H1 (cell line): Measurements from ENCODE around the gene PPP1R1A. TPM values are rescaled to one million over a fixed set of nuclear protein-coding genes. Genes with fewer than 3 reads are reported as not detected.
A peak's percentile ranks its signal among the peaks of the same experiment; 100 is the strongest.

Experiments used
- CTCF ChIA-PET: fragments of 300-600 bp; sonication (Branson Sonifier 250); formaldehyde crosslinking; loops from one replicate; lab custom pipeline; 2021; ENCODE audit not compliant: partially characterized antibody; lab: Charles Lee
- POLR2A ChIA-PET: fragments of 300-600 bp; sonication (Branson Sonifier 250); formaldehyde crosslinking; loops from one replicate; lab custom pipeline; 2021; ENCODE audit warnings: inconsistent platforms; ENCODE audit not compliant: partially characterized antibody; lab: Charles Lee
- DNase-seq, 2 experiments: peaks; one replicate each; pipeline versions ENCODE4 v3.0.0 to v3.0.0-alpha.2; 2010 to 2022; ENCODE audit warnings: low spot score in 2 of 2, low read depth in 1 of 2, mixed read lengths in 1 of 2
- FAIRE-seq: peaks from 2 replicates; lab custom pipeline; 2011; peaks lifted over from hg19 to GRCh38; lab: Jason Lieb, UNC
- H2AFZ ChIP-seq: 2 replicates; pipeline ENCODE4 v1.8.1; 2012; ENCODE audit warnings: low read length, inconsistent platforms
- H2AK5ac ChIP-seq: 2 replicates; pipeline ENCODE4 v1.6.1; 2013; ENCODE audit warnings: low read depth, low read length
- H2BK120ac ChIP-seq: replicated peaks from 2 replicates; pipeline ENCODE3; 2013; ENCODE audit warnings: low read depth, low read length, inconsistent platforms
- H2BK12ac ChIP-seq: 2 replicates; pipeline ENCODE4 v1.6.1; 2013; ENCODE audit warnings: low read depth, low read length
- H2BK15ac ChIP-seq: 2 replicates; pipeline ENCODE4 v1.6.1; 2013; ENCODE audit warnings: low read length
- H2BK20ac ChIP-seq: 2 replicates; pipeline ENCODE4 v1.6.1; 2013; ENCODE audit warnings: low read length
- H2BK5ac ChIP-seq: 2 replicates; pipeline ENCODE4 v1.6.1; 2013; ENCODE audit warnings: low read depth, low read length
- H3K14ac ChIP-seq: 2 replicates; pipeline ENCODE4 v1.6.1; 2013; ENCODE audit warnings: inconsistent platforms; ENCODE audit not compliant: insufficient read length
- H3K18ac ChIP-seq: 2 replicates; pipeline ENCODE4 v1.6.1; 2013; ENCODE audit warnings: low read length; ENCODE audit errors: extremely low read depth
- H3K23ac ChIP-seq: 2 replicates; pipeline ENCODE4 v1.6.1; 2013; ENCODE audit warnings: inconsistent platforms; ENCODE audit not compliant: insufficient read length
- H3K23me2 ChIP-seq: 2 replicates; pipeline ENCODE4 v1.6.1; 2013; ENCODE audit warnings: low read depth, low read length
- H3K27ac ChIP-seq: 2 replicates; pipeline ENCODE4 v1.6.1; 2011; ENCODE audit warnings: low read depth, low read length, inconsistent platforms
- H3K27me3 ChIP-seq, 4 experiments: replicated peaks in 1 of 4; 1 replicate in 1 of 4; 2 replicates in 3 of 4; pipeline versions ENCODE4 v1.6.1 to v1.8.1; 2011 to 2013; ENCODE audit warnings: low read length in 3 of 4, mild to moderate bottlenecking in 3 of 4, inconsistent platforms in 2 of 4, mixed read lengths in 2 of 4, moderate library complexity in 1 of 4; ENCODE audit not compliant: control insufficient read depth in 3 of 4, insufficient read depth in 3 of 4; ENCODE audit errors: extremely low read depth in 1 of 4
- H3K36me3 ChIP-seq, 4 experiments: 2 replicates each; pipeline versions ENCODE4 v1.6.1 to v1.8.1; 2011 to 2013; ENCODE audit warnings: mild to moderate bottlenecking in 4 of 4, low read length in 3 of 4, moderate library complexity in 2 of 4, control low read depth in 1 of 4, inconsistent platforms in 1 of 4; ENCODE audit not compliant: insufficient read depth in 4 of 4, control insufficient read depth in 2 of 4
- H3K4ac ChIP-seq: replicated peaks from 2 replicates; pipeline ENCODE3; 2013; ENCODE audit warnings: low read length, low read depth, mixed read lengths, inconsistent platforms; ENCODE audit not compliant: insufficient read length
- H3K4me1 ChIP-seq, 4 experiments: replicated peaks in 1 of 4; 1 replicate in 1 of 4; 2 replicates in 3 of 4; pipeline versions ENCODE4 v1.6.1 to v1.8.1; 2011 to 2013; ENCODE audit warnings: low read length in 3 of 4, inconsistent platforms in 2 of 4, mixed read lengths in 1 of 4; ENCODE audit not compliant: insufficient read depth in 4 of 4, control insufficient read depth in 3 of 4
- H3K4me2 ChIP-seq, 2 experiments: 2 replicates each; pipeline versions ENCODE4 v1.6.1 to v1.8.1; 2011 to 2013; ENCODE audit warnings: low read depth in 2 of 2, low read length in 2 of 2, control low read depth in 1 of 2, inconsistent platforms in 1 of 2, mild to moderate bottlenecking in 1 of 2; ENCODE audit not compliant: insufficient read depth in 1 of 2
- H3K4me3 ChIP-seq, 4 experiments: fragments of 200-600, 300-600 bp in 1 of 4; sonication (generic), shearing (Covaris generic), sonication (Bioruptor Twin) in 1 of 4; 2 replicates each; pipeline versions ENCODE4 v1.5.1 to v1.8.1; 2011 to 2016; ENCODE audit warnings: low read length in 4 of 4, low read depth in 3 of 4, control low read depth in 2 of 4, inconsistent platforms in 2 of 4, mild to moderate bottlenecking in 2 of 4, mixed read lengths in 1 of 4, moderate library complexity in 1 of 4; ENCODE audit not compliant: insufficient read depth in 2 of 4; ENCODE audit errors: extremely low read depth in 1 of 4
- H3K56ac ChIP-seq: replicated peaks from 2 replicates; pipeline ENCODE3; 2013; ENCODE audit warnings: low read depth, mild to moderate bottlenecking, mixed read lengths, low read length, inconsistent platforms; ENCODE audit not compliant: insufficient read length
- H3K79me1 ChIP-seq: 2 replicates; pipeline ENCODE4 v1.6.1; 2013; ENCODE audit warnings: low read depth, low read length, control low read depth
- H3K79me2 ChIP-seq, 2 experiments: 2 replicates each; pipeline versions ENCODE4 v1.6.1 to v1.8.1; 2012 to 2013; ENCODE audit warnings: low read length in 2 of 2, mild to moderate bottlenecking in 2 of 2, inconsistent platforms in 1 of 2; ENCODE audit not compliant: insufficient read depth in 2 of 2, control insufficient read depth in 1 of 2
- H3K9ac ChIP-seq, 4 experiments: replicated peaks in 1 of 4; 1 replicate in 1 of 4; 2 replicates in 3 of 4; pipeline versions ENCODE4 v1.6.1 to v1.8.1; 2011 to 2013; ENCODE audit warnings: low read depth in 3 of 4, low read length in 3 of 4, control low read depth in 2 of 4, mild to moderate bottlenecking in 2 of 4, moderate library complexity in 2 of 4, inconsistent platforms in 1 of 4; ENCODE audit errors: extremely low read depth in 1 of 4
- H3K9me3 ChIP-seq, 2 experiments: 2 replicates each; pipeline versions ENCODE4 v1.6.1 to v1.8.1; 2012 to 2013; ENCODE audit warnings: mild to moderate bottlenecking in 2 of 2, moderate library complexity in 2 of 2, control low read depth in 1 of 2, inconsistent platforms in 1 of 2, low read depth in 1 of 2, low read length in 1 of 2, mixed read lengths in 1 of 2; ENCODE audit not compliant: insufficient read depth in 2 of 2
- H4K20me1 ChIP-seq, 2 experiments: replicated peaks in 1 of 2; 2 replicates each; pipeline versions ENCODE3 to v1.8.1; 2011 to 2013; ENCODE audit warnings: inconsistent platforms in 2 of 2, low read length in 2 of 2, mild to moderate bottlenecking in 1 of 2; ENCODE audit not compliant: insufficient read depth in 2 of 2, control insufficient read depth in 1 of 2
- H4K5ac ChIP-seq: 2 replicates; pipeline ENCODE4 v1.6.1; 2013; ENCODE audit warnings: low read length, low read depth, mixed read lengths, inconsistent platforms; ENCODE audit not compliant: insufficient read length
- H4K8ac ChIP-seq: 2 replicates; pipeline ENCODE4 v1.8.0; 2013; ENCODE audit warnings: mild to moderate bottlenecking, moderate library complexity, low read length, inconsistent platforms; ENCODE audit not compliant: insufficient read depth; ENCODE audit errors: extremely low read depth
- H4K91ac ChIP-seq: replicated peaks from 2 replicates; pipeline ENCODE3; 2013; ENCODE audit warnings: low read length, mixed read lengths, inconsistent platforms; ENCODE audit not compliant: insufficient read length
- CTCF ChIP-seq, 3 experiments: IDR thresholded peaks; 1 replicate in 2 of 3; 2 replicates in 1 of 3; pipeline versions ENCODE4 v1.5.1 to v1.6.1; 2011; ENCODE audit warnings: low read length in 3 of 3, mild to moderate bottlenecking in 3 of 3, inconsistent platforms in 2 of 3, low read depth in 1 of 3, moderate library complexity in 1 of 3; ENCODE audit not compliant: insufficient read depth in 1 of 3; ENCODE audit errors: control extremely low read depth in 1 of 3
- EGR1 ChIP-seq: IDR thresholded peaks from 2 replicates; pipeline ENCODE4 v1.6.1; 2011; ENCODE audit warnings: low read depth, low read length, borderline replicate concordance
- WGBS, 2 experiments: shearing (Covaris generic) in 1 of 2; methylation state at CpG; one replicate each; pipeline versions ENCODE4 v1.1.6 to v1.1.7; 2013 to 2015; ENCODE audit warnings: low lambda C conversion rate in 2 of 2, mixed read lengths in 2 of 2, inconsistent platforms in 1 of 2, low coverage in 1 of 2, missing lambda C conversion rate in 1 of 2; ENCODE audit not compliant: insufficient replicate concordance in 2 of 2, insufficient coverage in 1 of 2, insufficient read length in 1 of 2; ENCODE audit errors: extremely low coverage in 1 of 2, missing lambda C conversion rate in 1 of 2; 5-methylcytosine and 5-hydroxymethylcytosine counted together
- polyA plus RNA-seq, 7 experiments: library from polyadenylated mRNA; depleted of rRNA in 3 of 7; stranded (reverse) in 5 of 7; unstranded in 2 of 7; fragments of >200 nt in 5 of 7; fragments of 200-250 nt in 2 of 7; gene quantifications; 1 replicate in 5 of 7; 2 replicates in 1 of 7; 4 replicates in 1 of 7; pipeline versions ENCODE4 v1.2.1 to v1.2.3, GENCODE V29; 2011 to 2013; ENCODE audit warnings: missing spikeins in 2 of 7, mixed read lengths in 2 of 7
- total RNA-seq: library from RNA; stranded (reverse); fragmentation: NEBNext Ultra II Directional; extraction: Animal tissue kit (Norgen Biotek cat#: 25700); gene quantifications from 2 replicates; pipeline ENCODE4 v1.2.1, GENCODE V29; 2021

Gene PPP1R1A
- total and polyA plus RNA-seq, 2 of the 8 experiments (the other 6 are each of a cell fraction or from before 2014, with no cell fraction given) = 5.8 to 13.1 TPM

- no peak overlapping the region for H3K4ac ChIP-seq
- H3K79me2 ChIP-seq = no peaks in the 10 kb centered on the region
- H2AFZ ChIP-seq = no peak overlapping the region
- H4K5ac ChIP-seq = no peak overlapping the region
- no peak overlapping the region for H2BK12ac ChIP-seq
- H3K36me3 ChIP-seq = no peaks in the 10 kb centered on the region
- no peak overlapping the region for H2BK20ac ChIP-seq
- DNase-seq (no peak), FAIRE-seq (no peak)
- H2BK15ac ChIP-seq = no peak overlapping the region
- no peaks in the 10 kb centered on the region for H3K9me3 ChIP-seq
- POLR2A ChIA-PET = no interaction called here
- no peaks in the 10 kb centered on the region for H3K79me1 ChIP-seq
- H2BK120ac ChIP-seq = no peak overlapping the region
- no peak overlapping the region; the same call in 1 of the 2 replicates for H4K8ac ChIP-seq
- TF ChIP-seq CTCF (IDR thresholded peaks at IDR 0.05; ENCODE audit: control extremely low read depth in 1 of 3, insufficient read depth in 1 of 3, low read depth in 1 of 3, low read length in 3 of 3) (peak in 2 of 3 experiments; percentile 2 to 34; a peak in 1 of 4 replicates), EGR1 (no peak)
- TF ChIP-seq, all 59 proteins: peak for 1
- no peak overlapping the region for H3K14ac ChIP-seq
- H3K27ac ChIP-seq = no peak overlapping the region
- H2AK5ac ChIP-seq = no peak overlapping the region
- no peak overlapping the region for H3K56ac ChIP-seq
- no peak overlapping the region for H2BK5ac ChIP-seq
- H3K18ac ChIP-seq = no peak overlapping the region
- H3K27me3 ChIP-seq = peaks cover 0 to 2% (median 1%) of the 10 kb centered on the region in 4 experiments; a peak in 2 of 7 replicates
- no peak overlapping the region for H3K9ac ChIP-seq
- CTCF ChIA-PET = interaction anchor here (0.5 to 6.8 kb wide), 25 partner anchors 11 to 368 kb away, joined by 3 to 48 read pairs (median 5); partner anchors contain the start of gene PPP1R1A
- 54% methylated on average over 4 of the region's 4 CpGs; no CpG with 5 or more reads in 1 of the 2 experiments for WGBS, 2 experiments
- H3K4me3 ChIP-seq = no peak overlapping the region
- H3K23ac ChIP-seq = no peak overlapping the region
- H3K23me2 ChIP-seq = no peaks in the 10 kb centered on the region
- H3K4me2 ChIP-seq = no peak overlapping the region
- no peaks in the 10 kb centered on the region for H4K20me1 ChIP-seq
- no peak overlapping the region for H4K91ac ChIP-seq
- H3K4me1 ChIP-seq = no peaks in the 10 kb centered on the region
These were observed 13.4 kb upstream of the PPP1R1A start for GRCh38 chr12:54601841-54602240.
